HepG2 (cell line): ENCODE data around the gene USP34. TPM values are rescaled to one million over a fixed set of nuclear protein-coding genes. Genes with fewer than 3 reads are reported as not detected.

Experiments
- ATAC-seq: fragments of 200-7000 bp; cut with Tn5 transposase; 3 replicates; pipeline ENCODE4 v1.9.1; 2020; ENCODE audit warnings: mild to moderate bottlenecking, moderate library complexity
- BruUV-seq: library from RNA; stranded (reverse); fragments of 400-500 nt; replicated peaks from 2 replicates; lab custom pipeline; 2021; lab: Mats Ljungman, UMichigan
- CTCF ChIA-PET: fragments of 300-600 bp; formaldehyde crosslinking; extraction: SDS; loops from one replicate; lab custom pipeline; 2021; ENCODE audit warnings: low total read pairs, inconsistent platforms, low intra/inter-chr PET ratio; lab: Yijun Ruan, JAX
- POLR2A ChIA-PET: fragments of 350-600 bp; sonication (Branson Sonifier 250); formaldehyde crosslinking; loops from one replicate; lab custom pipeline; 2020; ENCODE audit warnings: antibody characterized with exemption, inconsistent platforms; lab: Yijun Ruan, JAX
- DNase-seq: peaks from one replicate; pipeline ENCODE4 v3.0.0-alpha.2; 2015; ENCODE audit warnings: low spot score
- FAIRE-seq: peaks from 3 replicates; lab custom pipeline; 2011; peaks lifted over from hg19 to GRCh38; lab: Jason Lieb, UNC
- H2AFZ ChIP-seq: one replicate; pipeline ENCODE4 v1.6.1; 2011; ENCODE audit warnings: low read length, inconsistent platforms
- H3K27ac ChIP-seq: fragments of 300-600 bp; 3 replicates; pipeline ENCODE4 v1.8.0; 2011; ENCODE audit warnings: mixed run types, mild to moderate bottlenecking, mixed read lengths, low read length, inconsistent platforms; ENCODE audit not compliant: insufficient read depth; ENCODE audit errors: extremely low read length
- H3K27me3 ChIP-seq, 2 experiments: fragments of 200-600 bp in 1 of 2; 2 replicates in 1 of 2; 3 replicates in 1 of 2; pipeline versions ENCODE4 v1.6.0 to v1.8.0; 2011; ENCODE audit warnings: low read length in 2 of 2, mild to moderate bottlenecking in 2 of 2, moderate library complexity in 2 of 2, inconsistent platforms in 1 of 2; ENCODE audit not compliant: insufficient read depth in 2 of 2, control insufficient read depth in 1 of 2
- H3K36me3 ChIP-seq, 2 experiments: fragments of 200-600 bp in 1 of 2; replicated peaks in 1 of 2; 2 replicates in 1 of 2; 3 replicates in 1 of 2; pipeline versions ENCODE4 v1.5.1 to v1.8.0; 2011; ENCODE audit warnings: low read length in 2 of 2, inconsistent platforms in 1 of 2; ENCODE audit not compliant: insufficient read depth in 2 of 2, control insufficient read depth in 1 of 2
- H3K4me1 ChIP-seq: 2 replicates; pipeline ENCODE4 v1.5.1; 2012; ENCODE audit warnings: low read length, inconsistent platforms; ENCODE audit not compliant: insufficient read depth
- H3K4me2 ChIP-seq: 2 replicates; pipeline ENCODE4 v1.6.0; 2011; ENCODE audit warnings: low read depth, low read length, inconsistent platforms
- H3K4me3 ChIP-seq, 3 experiments: fragments of 200-600 bp in 1 of 3; sonication (generic), shearing (Covaris generic) in 1 of 3; replicated peaks in 1 of 3; 2 replicates each; pipeline ENCODE4 v1.5.1; 2011 to 2016; ENCODE audit warnings: low read length in 3 of 3, inconsistent platforms in 2 of 3, low read depth in 2 of 3, mild to moderate bottlenecking in 2 of 3, control low read depth in 1 of 3, mixed read lengths in 1 of 3; ENCODE audit not compliant: insufficient read depth in 1 of 3
- H3K79me2 ChIP-seq: one replicate; pipeline ENCODE4 v1.6.1; 2011; ENCODE audit warnings: low read length, inconsistent platforms; ENCODE audit not compliant: insufficient read depth
- H3K9ac ChIP-seq: 2 replicates; pipeline ENCODE4 v1.6.0; 2011; ENCODE audit warnings: mild to moderate bottlenecking, low read depth, low read length, inconsistent platforms; ENCODE audit not compliant: insufficient read depth
- H3K9me3 ChIP-seq: 2 replicates; pipeline ENCODE4 v1.5.1; 2012; ENCODE audit warnings: mild to moderate bottlenecking, low read length
- H4K20me1 ChIP-seq: 2 replicates; pipeline ENCODE4 v1.6.0; 2011; ENCODE audit warnings: inconsistent platforms, mild to moderate bottlenecking, low read length, moderate library complexity; ENCODE audit not compliant: insufficient read depth
- ARID3A ChIP-seq: IDR thresholded peaks from 2 replicates; pipeline ENCODE4 v1.6.1; 2012; ENCODE audit warnings: low read depth, low read length, improper control_type of control experiment
- ATF1 ChIP-seq: IDR thresholded peaks from 2 replicates; pipeline ENCODE4 v1.6.1; 2016; ENCODE audit warnings: mild to moderate bottlenecking, control low read depth
- CREM ChIP-seq, 2 experiments: sonication (generic) in 1 of 2; formaldehyde crosslinking in 1 of 2; IDR thresholded peaks; 2 replicates each; pipeline versions ENCODE4 v1.4.0 to v1.6.1; 2016 to 2020; ENCODE audit warnings: antibody characterized with exemption in 1 of 2, mild to moderate bottlenecking in 1 of 2, missing genetic modification reagents in 1 of 2
- FOXA1 ChIP-seq, 2 experiments: fragments of 450-650 bp in 1 of 2; sonication (generic) in 1 of 2; formaldehyde crosslinking in 1 of 2; IDR thresholded peaks; 2 replicates each; pipeline versions ENCODE4 v1.4.0 to v1.6.1; 2016 to 2020; ENCODE audit warnings: missing genetic modification reagents in 1 of 2
- FOXK2 ChIP-seq: fragments of 450-650 bp; IDR thresholded peaks from 2 replicates; pipeline ENCODE4 v1.6.1; 2016
- HNF4G ChIP-seq, 2 experiments: sonication (generic) in 1 of 2; formaldehyde crosslinking in 1 of 2; IDR thresholded peaks; 2 replicates each; pipeline versions ENCODE4 v1.4.0 to v1.6.1; 2011 to 2020; ENCODE audit warnings: borderline replicate concordance in 2 of 2, low read depth in 2 of 2, mild to moderate bottlenecking in 2 of 2, low read length in 1 of 2, missing genetic modification reagents in 1 of 2, moderate library complexity in 1 of 2
- HNRNPL ChIP-seq: fragments of 200-400 bp; formaldehyde crosslinking; IDR thresholded peaks from 2 replicates; pipeline ENCODE4 v1.6.1; 2017; ENCODE audit warnings: mild to moderate bottlenecking, low read depth, low read length
- KLF6 ChIP-seq: IDR thresholded peaks from 2 replicates; pipeline ENCODE4 v1.8.0; 2016; ENCODE audit warnings: missing biosample characterization, missing genetic modification reagents
- NR2F6 ChIP-seq, 2 experiments: IDR thresholded peaks; 2 replicates each; pipeline ENCODE4 v1.6.1; 2016; ENCODE audit warnings: antibody characterized with exemption in 1 of 2, mild to moderate bottlenecking in 1 of 2
- PAXIP1 ChIP-seq: sonication (generic); formaldehyde crosslinking; conservative IDR thresholded peaks from 2 replicates; pipeline ENCODE4 v1.4.0; 2020; ENCODE audit warnings: mild to moderate bottlenecking, missing genetic modification reagents, moderate library complexity
- ZMYM4 ChIP-seq: sonication (generic); formaldehyde crosslinking; IDR thresholded peaks from 2 replicates; pipeline ENCODE4 v1.8.1; 2023; ENCODE audit warnings: mild to moderate bottlenecking, missing genetic modification reagents
- ZNF331 ChIP-seq: sonication (generic); formaldehyde crosslinking; IDR thresholded peaks from 2 replicates; pipeline ENCODE4 v1.4.0; 2020; ENCODE audit warnings: missing genetic modification reagents
- ZNF543 ChIP-seq: sonication (generic); formaldehyde crosslinking; IDR thresholded peaks from 2 replicates; pipeline ENCODE4 v1.4.0; 2020; ENCODE audit warnings: mild to moderate bottlenecking, missing genetic modification reagents
- ZSCAN25 ChIP-seq: sonication (generic); formaldehyde crosslinking; IDR thresholded peaks from 2 replicates; pipeline ENCODE4 v1.8.0; 2022; ENCODE audit warnings: mild to moderate bottlenecking, missing genetic modification reagents
- WGBS: methylation state at CpG from one replicate; pipeline ENCODE4 v1.1.6; 2017; ENCODE audit warnings: low lambda C conversion rate; 5-methylcytosine and 5-hydroxymethylcytosine counted together
- in situ Hi-C: cut with HindIII; loops from 2 replicates; pipeline ENCODE4 v1.10.0; 2017; ENCODE audit warnings: low pct_unique_long_range_greater_than_20kb; ENCODE audit not compliant: extremely low pct_ligation_motif_present
- intact Hi-C: fragments of 100-400 bp; cut with micrococcal nuclease; formaldehyde crosslinking; loops from one replicate; pipeline ENCODE4 v1.10.0; 2022; ENCODE audit not compliant: unreplicated experiment
- polyA plus RNA-seq, 8 experiments: library from polyadenylated mRNA; depleted of rRNA in 3 of 8; stranded (reverse) in 7 of 8; unstranded in 1 of 8; fragments of >200 nt; fragmentation: Illumina TruSeq in 4 of 8; extraction: Trizol in 4 of 8; gene quantifications; 2 replicates each; pipeline versions ENCODE4 v1.2.1 to v1.2.3, GENCODE V29; 2011 to 2016; ENCODE audit warnings: low read depth in 4 of 8, missing spikeins in 1 of 8, mixed read lengths in 1 of 8; ENCODE audit not compliant: insufficient read depth in 1 of 8
- total RNA-seq, 5 experiments: library from RNA; depleted of rRNA; stranded (reverse); fragments of >200 nt; fragmentation: Illumina TruSeq; extraction: Trizol; gene quantifications; 2 replicates each; pipeline ENCODE4 v1.2.3, GENCODE V29; 2016; ENCODE audit warnings: low read depth in 1 of 5

USP34 gene
- total and polyA plus RNA-seq, 2 of the 13 experiments (the other 11 are each of a cell fraction or from before 2014, with no cell fraction given) = 99.2 to 100 TPM

DNA sequence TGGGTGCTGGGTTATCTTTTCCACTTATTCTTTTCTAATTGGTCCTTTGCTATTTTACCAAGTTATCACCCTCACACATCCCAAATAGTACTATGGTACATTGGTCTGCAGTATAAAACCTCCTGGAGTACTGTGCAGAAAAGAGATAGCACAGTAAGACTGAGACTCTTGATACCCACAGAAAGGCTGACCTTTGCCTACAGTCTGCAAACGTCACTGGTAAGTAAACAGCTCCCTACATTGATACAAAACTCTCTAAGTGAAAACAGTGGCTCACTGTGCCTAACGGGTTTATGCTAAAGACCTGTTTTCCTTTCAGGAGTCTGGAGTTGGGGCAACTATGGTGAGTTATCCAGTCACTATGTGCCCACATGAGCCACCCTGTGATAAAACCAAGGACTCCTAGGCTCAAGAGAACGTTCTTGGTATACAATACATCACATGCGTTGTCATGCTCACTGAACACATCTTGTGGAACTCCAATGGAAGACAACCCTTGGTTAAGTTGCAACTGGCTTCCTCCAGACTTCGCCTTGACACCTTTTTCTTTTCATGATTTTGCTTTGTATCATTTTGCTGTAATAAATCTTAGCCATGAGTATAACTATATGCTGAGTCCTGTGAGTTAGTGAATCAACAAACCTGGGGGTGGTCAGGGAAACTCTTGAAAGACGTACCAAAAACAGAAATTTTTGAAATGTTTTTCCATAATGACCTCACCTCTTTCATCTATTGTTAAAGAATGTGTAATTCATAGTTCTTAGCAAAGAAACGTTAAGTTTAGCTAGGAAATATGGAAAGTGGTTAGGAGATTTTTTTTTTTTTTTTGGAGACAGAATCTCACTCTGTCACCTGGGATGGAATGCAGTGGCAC lies 204.0 kb downstream of the USP34 start:
- ATAC-seq = peak; percentile 95
- POLR2A ChIA-PET = no interaction called here
- Histone ChIP-seq H3K9me3 (no peaks in the 10 kb centered on the region), H3K79me2 (no peaks in the 10 kb centered on the region), H2AFZ (no peak overlapping the region), H3K27ac (peak overlapping the region; percentile 62), H3K36me3 (peaks cover 7 to 26% of the 10 kb centered on the region in 2 experiments; a peak in 4 of 5 replicates), H3K4me3 (no peak overlapping the region), H3K4me2 (peak overlapping the region; percentile 3; the same call in 1 of the 2 replicates), H3K9ac (no peak overlapping the region), H3K4me1 (peaks cover 17% of the 10 kb centered on the region), H3K27me3 (no peaks in the 10 kb centered on the region), H4K20me1 (no peaks in the 10 kb centered on the region)
- CTCF ChIA-PET = no interaction called here
- no peak for FAIRE-seq
- peak; percentile 81 for DNase-seq
- BruUV-seq = no TSS peak
- 57% methylated on average over 7 of the region's 7 CpGs for WGBS
- in situ Hi-C loops (no loop called here), intact Hi-C loops (no loop called here)
- TF ChIP-seq HNRNPL = 0 out of 2 replicates have a peak, but pooled peaks have one; percentile 34
- TF ChIP-seq ATF1 (CRISPR knock-in tag) = peak; percentile 81
- TF ChIP-seq HNF4G (IDR thresholded peaks at IDR 0.05; ENCODE audit: borderline replicate concordance, low read depth, low read length) = 0 out of 2 replicates have a peak, but pooled peaks have one; percentile 19
- no peak for TF ChIP-seq HNF4G (CRISPR knock-in tag; IDR thresholded peaks at IDR 0.05; ENCODE audit: borderline replicate concordance, low read depth)
- no peak for TF ChIP-seq KLF6
- no peak for TF ChIP-seq ZNF543 (CRISPR knock-in tag)
- TF ChIP-seq NR2F6 (IDR thresholded peaks at IDR 0.05) = 0 out of 2 replicates have a peak, but pooled peaks have one; percentile 24
- TF ChIP-seq NR2F6 (CRISPR knock-in tag; IDR thresholded peaks at IDR 0.05) = peak; percentile 12; the same call in 1 of the 2 replicates
- 0 out of 2 replicates have a peak, but pooled peaks have one; percentile 16 for TF ChIP-seq ZSCAN25 (CRISPR knock-in tag)
- peak; percentile 75 for TF ChIP-seq CREM (IDR thresholded peaks at IDR 0.05)
- no peak for TF ChIP-seq CREM (CRISPR knock-in tag; IDR thresholded peaks at IDR 0.05)
- TF ChIP-seq ZMYM4 (CRISPR knock-in tag) = peak; percentile 58
- TF ChIP-seq PAXIP1 (CRISPR knock-in tag) = 0 out of 2 replicates have a peak, but pooled peaks have one; percentile 30
- TF ChIP-seq FOXA1 (IDR thresholded peaks at IDR 0.05) = no peak
- peak; percentile 80 for TF ChIP-seq FOXA1 (CRISPR knock-in tag; IDR thresholded peaks at IDR 0.05)
- peak; percentile 54 for TF ChIP-seq ARID3A
- TF ChIP-seq ZNF331 (CRISPR knock-in tag) = peak; percentile 37; the same call in 1 of the 2 replicates
- 0 out of 2 replicates have a peak, but pooled peaks have one; percentile 39 for TF ChIP-seq FOXK2
